Prostate gland (tissue), 2 donors: ENCODE measurements around the gene VPS8.

Experiments used
- POLR2A ChIP-seq: fragments of 450-650 bp; IDR thresholded peaks from one replicate; pipeline ENCODE4 v1.6.1; 2016; ENCODE audit warnings: antibody characterized with exemption, mild to moderate bottlenecking
- TF ChIP-seq, protein P1 (sequence below), 4 experiments: fragments of 200-600 bp in 2 of 4; fragments of 450-650 bp in 2 of 4; sonication (generic) in 2 of 4; IDR thresholded peaks; 1 replicate in 3 of 4; 2 replicates in 1 of 4; pipeline ENCODE4 v1.5.1; 2016 to 2019; ENCODE audit warnings: antibody characterized with exemption in 4 of 4, mild to moderate bottlenecking in 2 of 4, moderate library complexity in 2 of 4

- TF ChIP-seq, protein P1, sequence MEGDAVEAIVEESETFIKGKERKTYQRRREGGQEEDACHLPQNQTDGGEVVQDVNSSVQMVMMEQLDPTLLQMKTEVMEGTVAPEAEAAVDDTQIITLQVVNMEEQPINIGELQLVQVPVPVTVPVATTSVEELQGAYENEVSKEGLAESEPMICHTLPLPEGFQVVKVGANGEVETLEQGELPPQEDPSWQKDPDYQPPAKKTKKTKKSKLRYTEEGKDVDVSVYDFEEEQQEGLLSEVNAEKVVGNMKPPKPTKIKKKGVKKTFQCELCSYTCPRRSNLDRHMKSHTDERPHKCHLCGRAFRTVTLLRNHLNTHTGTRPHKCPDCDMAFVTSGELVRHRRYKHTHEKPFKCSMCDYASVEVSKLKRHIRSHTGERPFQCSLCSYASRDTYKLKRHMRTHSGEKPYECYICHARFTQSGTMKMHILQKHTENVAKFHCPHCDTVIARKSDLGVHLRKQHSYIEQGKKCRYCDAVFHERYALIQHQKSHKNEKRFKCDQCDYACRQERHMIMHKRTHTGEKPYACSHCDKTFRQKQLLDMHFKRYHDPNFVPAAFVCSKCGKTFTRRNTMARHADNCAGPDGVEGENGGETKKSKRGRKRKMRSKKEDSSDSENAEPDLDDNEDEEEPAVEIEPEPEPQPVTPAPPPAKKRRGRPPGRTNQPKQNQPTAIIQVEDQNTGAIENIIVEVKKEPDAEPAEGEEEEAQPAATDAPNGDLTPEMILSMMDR (IDR thresholded peaks at IDR 0.05), result no peak
- TF ChIP-seq POLR2A, result no peak
Observed at GRCh38 chr3:185024966-185025365, 213.0 kb downstream of the VPS8 start.
